HG02588 (cell line): ENCODE data around the gene DDX21.
"Not testable (repeated sequence)": the region's sequence is repeated elsewhere in the genome, so short reads cannot be mapped to it uniquely, and the experiment has no call there.

Experiments
- ATAC-seq: cut with Tn5 transposase; IDR thresholded peaks from one replicate; pipeline ENCODE4 v1.9.1; 2021; ENCODE audit warnings: mild to moderate bottlenecking, moderate library complexity; ENCODE audit not compliant: unreplicated experiment

Gene DDX21

GRCh38 chr10:68987611-68988010, 31.6 kb downstream of the DDX21 start:
- ATAC-seq, result no peak

DNA sequence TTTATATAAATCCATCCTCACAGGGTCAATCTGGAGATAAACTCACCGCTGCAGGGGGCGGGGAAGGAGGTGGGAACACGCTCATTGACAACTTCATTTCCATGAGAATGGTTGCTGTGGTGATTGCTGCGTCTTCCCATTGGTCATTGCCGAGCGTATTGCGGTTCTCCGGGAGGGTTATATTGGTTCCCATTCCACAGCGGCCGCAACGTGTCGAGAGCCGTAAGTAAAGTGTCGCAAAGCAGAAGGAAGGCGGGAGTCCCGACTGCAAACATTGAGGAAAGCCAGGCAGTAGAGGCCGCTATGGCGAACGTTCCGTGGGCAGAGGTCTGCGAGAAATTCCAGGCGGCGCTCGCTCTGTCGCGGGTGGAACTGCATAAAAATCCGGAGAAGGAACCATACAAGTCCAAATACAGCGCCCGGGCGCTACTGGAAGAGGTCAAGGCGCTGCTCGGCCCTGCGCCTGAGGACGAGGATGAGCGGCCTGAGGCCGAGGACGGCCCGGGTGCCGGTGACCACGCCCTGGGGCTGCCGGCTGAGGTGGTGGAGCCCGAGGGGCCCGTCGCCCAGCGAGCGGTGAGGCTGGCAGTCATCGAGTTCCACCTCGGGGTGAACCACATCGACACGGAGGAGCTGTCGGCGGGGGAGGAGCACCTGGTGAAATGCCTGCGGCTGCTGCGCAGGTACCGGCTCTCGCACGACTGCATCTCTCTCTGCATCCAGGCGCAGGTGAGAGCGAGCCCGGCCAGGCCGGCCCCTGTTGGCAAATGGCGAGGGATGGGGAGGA, 32.8 kb downstream of the DDX21 start, which contains the start of gene KIFBP:
KIFBP (plus strand) TSS at position 274 of the 787 bp plus-strand sequence; CDS start at position 304, 30 bp downstream.
- peak; percentile 70 for ATAC-seq

DNA sequence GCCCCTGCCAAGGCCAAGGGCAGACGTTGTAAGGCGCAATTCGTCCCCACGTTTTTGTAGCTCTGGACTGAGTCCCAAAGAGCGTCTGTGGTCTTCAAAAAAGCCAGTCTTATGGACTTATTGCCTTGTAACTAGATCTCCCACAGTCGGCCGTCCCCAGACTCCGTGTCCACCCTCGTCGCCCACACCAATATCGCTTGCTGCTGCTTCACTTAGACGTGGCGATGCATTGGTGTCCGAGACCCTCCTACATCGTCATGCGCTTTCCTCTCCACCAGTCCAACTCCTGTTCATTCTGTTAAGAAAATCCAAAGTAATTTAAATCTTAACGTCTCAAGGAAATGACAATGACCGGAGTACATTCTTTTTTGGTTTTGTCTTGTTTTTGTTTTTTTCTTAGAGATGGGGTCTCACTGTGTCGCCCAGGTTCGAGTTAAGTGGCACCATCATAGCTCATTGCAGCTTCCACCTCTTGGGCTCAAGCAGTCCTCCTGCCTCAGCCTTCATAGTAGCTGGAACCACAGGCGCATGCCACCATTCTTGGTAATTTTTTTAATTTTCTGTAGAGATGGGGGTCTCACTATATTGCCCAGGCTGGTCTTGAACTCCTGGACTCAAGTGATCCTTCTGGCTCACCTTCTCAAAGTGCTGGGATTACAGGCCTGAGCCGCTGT, 33.5 kb downstream of the DDX21 start:
- no peak for ATAC-seq

- no peak for ATAC-seq
Measured at GRCh38 chr10:68992636-68993440, 36.9 kb downstream of the DDX21 start.

DNA sequence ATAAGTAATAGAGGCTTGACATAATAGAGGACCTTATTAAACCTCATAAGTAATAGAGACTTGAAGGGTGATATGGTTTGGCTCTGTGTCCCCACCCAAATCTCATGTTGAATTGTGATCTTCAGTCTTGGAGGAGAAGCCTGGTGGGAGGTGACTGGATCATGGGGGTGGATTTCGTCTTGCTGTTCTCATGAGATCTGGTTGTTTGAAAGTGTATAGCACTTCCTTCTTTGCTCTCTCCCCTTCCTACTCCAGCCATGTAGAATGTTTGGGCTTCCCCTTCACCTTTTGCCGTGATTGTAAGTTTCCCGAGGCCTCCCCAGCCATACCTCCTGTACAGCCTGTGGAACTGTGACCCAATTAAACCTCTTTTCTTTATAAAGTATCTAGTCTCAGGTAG, 41.2 kb downstream of the DDX21 start:
- peak; percentile 10 for ATAC-seq

DNA sequence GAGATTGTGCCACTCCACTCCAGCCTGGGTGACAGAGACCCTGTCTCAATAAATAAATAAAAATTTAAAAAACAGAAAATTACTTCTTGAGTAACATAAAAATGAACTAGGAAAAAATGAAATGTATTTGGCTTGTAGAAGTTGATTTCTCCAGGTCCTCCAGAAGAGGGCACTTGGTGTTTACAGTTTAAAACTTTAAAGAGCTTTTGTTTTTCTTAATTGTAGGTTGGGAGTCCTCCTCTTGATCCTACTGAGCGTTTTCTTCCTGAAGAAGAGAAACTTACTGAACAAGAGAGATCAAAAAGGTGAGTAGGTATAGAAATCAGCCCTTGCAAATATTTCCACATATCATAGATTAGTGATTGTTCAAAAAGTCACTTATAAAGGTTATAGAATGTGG, 48.9 kb downstream of the DDX21 start:
- no peak for ATAC-seq

DNA sequence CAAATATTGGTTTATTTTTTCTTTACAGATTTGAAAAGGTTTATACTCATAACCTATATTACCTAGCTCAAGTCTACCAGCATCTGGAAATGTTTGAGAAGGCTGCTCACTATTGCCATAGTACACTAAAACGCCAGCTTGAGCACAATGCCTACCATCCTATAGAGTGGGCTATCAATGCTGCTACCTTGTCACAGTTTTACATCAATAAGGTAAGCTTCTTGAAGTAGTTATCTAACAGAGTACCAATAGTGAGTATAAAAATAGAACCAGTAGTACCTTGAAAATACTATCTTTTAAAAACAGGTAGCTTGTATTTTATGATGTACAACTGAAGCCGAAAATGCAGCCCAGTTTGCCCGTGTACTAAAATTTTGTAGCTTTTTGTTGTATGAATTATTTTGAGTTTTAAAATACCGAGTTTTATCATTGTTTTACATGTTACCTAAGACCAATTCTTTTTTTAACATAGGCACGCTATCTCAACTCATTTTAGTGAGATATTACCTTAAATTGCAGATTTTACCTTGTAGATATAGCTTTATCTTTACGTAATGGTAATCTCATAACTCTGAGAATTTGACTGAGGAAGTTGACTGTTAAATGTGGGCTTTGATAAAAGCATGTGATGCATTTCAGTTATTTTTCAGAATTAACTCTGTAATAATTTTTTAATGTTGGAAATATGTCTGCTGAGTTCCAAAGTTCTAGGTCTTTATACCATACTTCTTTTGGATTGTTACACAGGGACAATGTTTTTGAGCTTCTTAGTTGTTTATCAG, 49.9 kb downstream of the DDX21 start:
- no peak for ATAC-seq

DNA sequence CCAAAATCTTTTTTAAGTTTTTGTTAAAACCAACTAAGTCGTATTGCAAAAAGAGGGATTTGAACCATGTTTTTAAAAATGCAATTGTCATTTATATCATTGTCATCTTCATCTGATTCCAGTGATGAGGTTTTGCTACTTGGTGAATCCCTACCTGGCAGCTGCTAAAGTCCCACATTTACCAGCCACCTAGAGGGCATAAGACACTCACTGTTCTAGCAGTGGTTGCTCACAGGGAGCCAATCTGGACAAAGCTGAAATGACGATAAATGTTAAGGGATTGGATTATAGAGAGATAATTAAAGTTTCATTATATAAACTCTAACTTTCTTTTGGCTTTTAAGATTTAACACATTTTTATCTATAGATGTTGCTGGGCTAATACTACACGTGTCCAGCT, 51.3 kb downstream of the DDX21 start:
- ATAC-seq, result no peak

DNA sequence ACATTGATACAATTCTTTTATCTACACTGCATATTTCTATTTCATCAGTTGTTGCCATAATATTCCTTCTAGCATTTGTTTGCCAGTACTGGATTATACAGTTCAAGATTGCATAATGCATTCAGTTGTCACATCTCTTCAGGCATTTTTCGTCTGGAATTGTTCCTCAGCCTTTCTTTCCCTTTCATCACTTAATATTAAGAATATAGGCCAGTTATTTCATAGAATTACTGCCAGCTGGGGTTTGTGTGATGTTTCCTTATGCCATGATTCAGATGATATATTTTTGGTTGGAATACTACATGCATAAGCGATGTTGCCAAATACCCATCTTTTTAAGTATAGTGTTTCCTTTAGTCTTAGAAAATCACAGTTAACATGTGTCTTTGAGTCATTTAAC, 53.4 kb downstream of the DDX21 start:
- no peak for ATAC-seq

DNA sequence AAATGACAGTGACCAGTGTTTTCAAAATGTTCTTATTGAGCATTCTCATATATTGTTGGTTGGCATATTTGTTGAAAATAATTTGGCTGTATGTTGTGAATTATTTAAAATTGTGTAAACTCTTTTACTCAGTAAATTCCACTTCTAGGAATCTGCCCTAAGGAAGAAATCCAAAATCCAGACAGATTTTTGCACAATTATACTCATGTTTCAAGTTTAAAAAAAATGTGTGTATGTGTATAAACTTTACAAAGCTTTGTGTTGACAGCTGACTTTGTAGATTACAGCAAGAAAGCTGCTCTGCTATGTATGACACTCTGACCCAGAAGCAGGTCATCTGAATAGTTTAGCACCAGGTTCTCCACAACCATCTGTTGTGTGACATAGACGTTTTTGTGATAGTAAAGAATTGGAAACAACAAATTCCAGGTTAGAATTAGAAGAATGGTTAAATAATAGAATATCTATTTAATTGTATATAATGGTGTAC, 54.2 kb downstream of the DDX21 start:
- no peak for ATAC-seq

DNA sequence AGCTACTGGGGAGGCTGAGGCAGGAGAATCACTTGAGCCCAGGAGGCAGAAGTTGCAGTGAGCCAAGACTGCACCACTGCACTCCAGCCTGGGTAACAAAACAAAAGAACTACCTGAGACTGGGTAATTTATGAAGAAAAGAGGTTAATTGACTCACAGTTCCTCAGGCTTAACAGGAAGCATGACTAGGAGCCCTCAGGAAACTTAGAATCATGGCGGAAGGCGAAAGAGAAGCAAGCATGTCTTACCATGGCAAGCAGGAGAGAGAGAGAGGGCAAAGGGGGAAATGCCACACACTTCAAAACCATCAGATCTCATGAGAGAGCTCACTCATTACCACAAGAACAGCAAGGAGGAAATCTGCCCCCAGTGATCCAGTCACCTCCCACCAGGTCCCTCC, 56.8 kb downstream of the DDX21 start:
- ATAC-seq, result not testable (repeated sequence)

GRCh38 chr10:69014171-69014570, 58.2 kb downstream of the DDX21 start:
- no peak for ATAC-seq

DNA sequence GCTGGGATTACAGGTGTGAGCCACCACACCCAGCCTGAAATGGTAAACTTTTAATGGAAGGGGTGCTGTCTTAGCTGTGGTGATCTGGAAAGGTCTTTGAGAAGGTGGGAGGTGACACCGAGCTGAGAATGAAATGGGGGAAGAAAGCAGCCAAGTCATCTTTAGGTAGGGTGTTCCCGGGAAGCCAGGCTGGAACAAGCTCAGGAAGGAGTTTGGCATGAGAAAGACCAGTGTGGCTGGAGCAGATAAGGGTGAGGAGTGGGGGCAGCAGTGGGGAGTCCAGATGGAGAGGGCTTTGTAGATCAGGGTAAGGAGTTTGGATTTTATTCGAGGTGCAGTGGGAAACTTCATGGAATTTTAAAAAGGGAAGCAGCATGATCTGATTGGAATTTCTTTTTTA, 62.6 kb downstream of the DDX21 start:
- no peak for ATAC-seq

DNA sequence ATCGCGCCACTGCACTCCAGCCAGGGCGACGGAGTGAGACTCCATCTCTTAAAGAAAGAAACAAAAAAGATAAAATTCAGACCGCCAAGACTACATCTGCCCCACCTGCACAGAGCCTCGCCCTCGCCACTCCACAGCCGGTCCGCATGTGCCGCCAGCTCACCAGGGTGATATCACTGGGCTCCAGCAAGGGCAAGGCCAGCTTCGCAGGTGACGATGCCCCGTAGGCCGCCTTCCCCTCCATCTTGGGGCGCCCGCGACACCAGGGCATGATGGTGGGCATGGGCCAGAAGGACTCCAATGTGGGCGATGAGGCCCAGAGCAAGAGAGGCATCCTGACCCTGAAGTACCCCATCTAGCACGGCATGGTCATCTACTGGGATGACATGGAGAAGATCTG, 66.6 kb downstream of the DDX21 start:
- no peak for ATAC-seq

DNA sequence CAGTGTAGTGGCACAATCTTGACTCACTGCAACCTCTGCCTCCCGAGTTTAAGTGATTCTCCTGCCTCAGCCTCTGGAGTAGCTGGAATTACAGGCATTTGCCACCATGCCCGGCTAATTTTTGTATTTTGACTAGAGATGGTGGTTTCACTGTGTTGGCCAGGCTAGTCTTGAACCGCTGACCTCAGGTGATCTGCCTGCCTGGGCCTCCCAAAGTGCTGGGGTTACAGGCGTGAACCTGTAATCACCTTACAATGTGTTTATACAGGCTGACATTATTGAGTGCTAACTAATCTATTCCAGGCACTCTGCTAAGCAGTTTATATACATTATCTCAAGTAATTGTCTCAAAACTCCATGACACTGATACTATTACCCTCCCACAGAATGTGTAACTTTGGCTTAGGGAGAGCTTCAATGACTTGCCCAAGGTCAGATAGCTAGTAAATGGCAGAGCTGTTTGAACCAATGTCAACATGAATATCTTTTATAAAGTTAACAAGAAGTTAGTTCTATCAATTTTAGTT, 69.5 kb downstream of the DDX21 start:
- ATAC-seq, result no peak

- no peak for ATAC-seq
Measured at GRCh38 chr10:69033256-69033655, 77.3 kb downstream of the DDX21 start.
